Measurements from ENCODE around the gene SFRP4. TPM values are rescaled to one million over a fixed set of nuclear protein-coding genes. Genes with fewer than 3 reads are reported as not detected.
A peak's percentile ranks its signal among the peaks of the same experiment; 100 is the strongest.

SFRP4 gene
- total RNA-seq, 2 donors from 2014 or later = not detected

DNA sequence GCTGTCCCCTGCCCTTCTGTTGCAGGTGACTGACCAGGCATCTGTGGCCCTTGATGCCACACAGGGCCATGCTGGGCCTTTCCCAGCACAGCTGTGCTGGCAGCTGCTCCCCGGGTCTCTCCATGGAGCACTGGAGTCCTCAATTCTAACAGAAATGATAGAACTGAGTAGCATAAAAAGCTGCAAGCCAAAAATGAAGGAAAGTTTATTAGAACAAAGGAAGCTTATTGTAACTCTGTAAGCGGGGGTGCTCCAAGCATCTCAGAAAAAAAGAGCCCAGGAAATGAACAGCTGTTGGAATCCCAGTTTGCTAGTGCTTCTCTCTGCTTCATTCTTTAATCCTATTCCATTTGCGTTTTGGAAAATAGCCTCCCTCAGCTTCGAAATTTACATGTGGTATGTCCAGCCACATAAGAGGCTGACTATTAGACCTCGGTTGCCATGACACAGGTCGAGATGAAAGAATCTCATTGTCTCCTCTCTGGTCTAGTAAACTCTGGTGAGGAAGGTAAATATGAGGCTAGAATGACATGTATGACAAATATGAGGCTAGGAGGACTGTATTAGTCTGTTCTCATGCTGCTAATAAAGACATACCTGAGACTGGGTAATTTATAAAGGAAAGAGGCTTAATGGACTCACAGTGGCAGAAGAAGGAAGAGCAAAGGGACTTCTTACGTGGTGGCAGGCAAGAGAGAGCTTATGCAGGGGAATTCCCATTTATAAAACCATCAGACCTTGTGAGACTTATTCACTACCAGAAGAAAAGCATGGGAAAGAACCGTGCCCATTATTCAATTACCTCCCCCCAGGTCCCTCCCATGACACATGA, 27.5 kb upstream of the SFRP4 start:
- H3K4me3 Mint-ChIP-seq = no peak overlapping the region
- DNase-seq (no peak), ATAC-seq (no peak)
- H3K4me1 Mint-ChIP-seq = no peaks in the 10 kb centered on the region
- H3K36me3 Mint-ChIP-seq (ENCODE audit: low read depth) = no peaks in the 10 kb centered on the region
- H3K27ac Mint-ChIP-seq = no peak overlapping the region
- H3K27me3 Mint-ChIP-seq = no peaks in the 10 kb centered on the region
- no peaks in the 10 kb centered on the region for H3K9me3 ChIP-seq (ENCODE audit: control insufficient read depth, low read length, poor library complexity, severe bottlenecking)

DNA sequence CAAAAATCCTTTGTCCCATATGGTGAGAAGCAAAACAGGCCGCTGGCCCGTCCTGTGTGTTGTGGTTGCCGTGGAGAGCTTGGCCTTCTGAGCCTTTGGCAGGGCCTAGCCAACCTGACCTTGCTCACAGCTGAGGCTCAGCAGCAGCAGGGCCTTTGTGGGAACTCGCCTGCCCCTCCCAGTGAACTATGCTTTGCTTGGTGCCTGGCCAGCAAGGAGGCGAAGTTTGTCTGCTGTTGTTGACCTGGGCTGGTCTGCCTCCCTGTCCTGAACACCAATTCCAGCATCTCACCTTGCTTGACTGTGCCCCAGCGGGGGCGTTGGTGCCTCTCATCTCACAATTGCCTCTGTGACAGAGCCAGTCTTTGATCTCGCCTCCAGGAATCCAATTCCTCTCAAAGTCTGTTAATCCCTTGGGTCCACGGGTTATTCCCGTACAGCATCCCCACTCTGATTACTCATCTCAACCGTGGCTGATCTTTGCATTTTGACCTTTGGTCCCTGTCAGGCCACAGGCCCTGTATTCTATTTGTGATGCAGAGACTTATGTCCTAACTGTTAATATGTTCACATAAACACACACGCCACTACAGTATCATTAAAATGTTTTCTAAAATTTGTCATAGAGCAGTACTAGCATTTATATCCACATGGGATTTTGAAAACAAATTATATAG, 26.5 kb upstream of the SFRP4 start:
- no peak overlapping the region for H3K4me3 Mint-ChIP-seq
- no peaks in the 10 kb centered on the region for H3K4me1 Mint-ChIP-seq
- H3K27me3 Mint-ChIP-seq = no peaks in the 10 kb centered on the region
- no peak overlapping the region for H3K27ac Mint-ChIP-seq
- DNase-seq (no peak), ATAC-seq (no peak)
- H3K9me3 ChIP-seq (ENCODE audit: control insufficient read depth, low read length, poor library complexity, severe bottlenecking) = no peaks in the 10 kb centered on the region
- H3K36me3 Mint-ChIP-seq (ENCODE audit: low read depth) = no peaks in the 10 kb centered on the region

DNA sequence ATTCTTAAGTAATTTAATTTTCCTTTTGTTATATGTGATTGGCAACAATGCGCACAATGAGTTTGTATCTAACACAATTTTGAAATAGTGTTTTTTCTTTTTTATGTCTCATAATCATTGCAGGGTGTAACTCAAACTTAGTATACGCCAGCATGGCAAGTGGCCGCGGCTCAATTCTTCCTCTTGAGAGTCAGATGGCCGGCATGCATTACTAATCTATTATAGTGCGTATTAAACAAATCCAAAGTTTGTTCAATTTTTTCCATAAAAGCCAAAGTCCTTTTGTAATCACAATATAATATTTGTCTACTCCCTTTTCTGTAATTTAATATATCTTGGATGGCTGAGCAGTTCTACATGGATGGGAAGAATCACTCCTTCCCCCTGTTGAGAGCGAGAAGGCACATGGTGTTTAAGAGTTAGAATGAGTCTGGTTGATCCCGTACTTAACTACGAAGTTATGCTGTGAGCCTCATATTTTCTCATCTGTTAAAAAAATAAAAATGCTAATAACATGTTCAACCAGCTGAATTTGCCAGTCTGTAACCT, 16.5 kb upstream of the SFRP4 start:
- H3K27me3 Mint-ChIP-seq = no peaks in the 10 kb centered on the region
- no peak overlapping the region for H3K4me3 Mint-ChIP-seq
- no peaks in the 10 kb centered on the region for H3K4me1 Mint-ChIP-seq
- H3K9me3 ChIP-seq (ENCODE audit: control insufficient read depth, low read length, poor library complexity, severe bottlenecking) = no peaks in the 10 kb centered on the region
- H3K36me3 Mint-ChIP-seq (ENCODE audit: low read depth) = no peaks in the 10 kb centered on the region
- H3K27ac Mint-ChIP-seq = no peak overlapping the region
- ATAC-seq = no peak
- DNase-seq = no peak

DNA sequence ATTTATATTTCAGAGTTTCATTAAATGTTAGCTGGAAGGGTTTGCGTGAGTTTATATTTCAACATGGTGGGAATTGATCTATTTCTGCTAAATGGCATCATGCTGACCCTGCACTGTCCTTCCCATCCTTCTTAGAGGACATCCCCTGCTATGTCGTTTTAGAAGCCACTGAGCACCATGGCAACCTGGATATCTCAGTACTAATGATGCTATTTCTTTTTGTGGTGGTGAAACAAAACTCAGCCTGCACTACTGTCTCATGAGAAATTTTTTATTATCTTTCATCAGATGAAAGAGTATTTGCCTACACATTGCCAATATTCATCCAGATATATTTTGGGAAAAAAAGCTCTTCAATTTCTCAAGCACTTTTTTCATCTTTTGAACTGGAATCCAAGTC, 15.9 kb upstream of the SFRP4 start:
- H3K4me3 Mint-ChIP-seq = no peak overlapping the region
- H3K4me1 Mint-ChIP-seq = no peaks in the 10 kb centered on the region
- H3K27ac Mint-ChIP-seq = no peak overlapping the region
- no peaks in the 10 kb centered on the region for H3K36me3 Mint-ChIP-seq (ENCODE audit: low read depth)
- no peak for ATAC-seq
- no peak for DNase-seq
- H3K9me3 ChIP-seq (ENCODE audit: control insufficient read depth, low read length, poor library complexity, severe bottlenecking) = no peaks in the 10 kb centered on the region
- no peaks in the 10 kb centered on the region for H3K27me3 Mint-ChIP-seq

DNA sequence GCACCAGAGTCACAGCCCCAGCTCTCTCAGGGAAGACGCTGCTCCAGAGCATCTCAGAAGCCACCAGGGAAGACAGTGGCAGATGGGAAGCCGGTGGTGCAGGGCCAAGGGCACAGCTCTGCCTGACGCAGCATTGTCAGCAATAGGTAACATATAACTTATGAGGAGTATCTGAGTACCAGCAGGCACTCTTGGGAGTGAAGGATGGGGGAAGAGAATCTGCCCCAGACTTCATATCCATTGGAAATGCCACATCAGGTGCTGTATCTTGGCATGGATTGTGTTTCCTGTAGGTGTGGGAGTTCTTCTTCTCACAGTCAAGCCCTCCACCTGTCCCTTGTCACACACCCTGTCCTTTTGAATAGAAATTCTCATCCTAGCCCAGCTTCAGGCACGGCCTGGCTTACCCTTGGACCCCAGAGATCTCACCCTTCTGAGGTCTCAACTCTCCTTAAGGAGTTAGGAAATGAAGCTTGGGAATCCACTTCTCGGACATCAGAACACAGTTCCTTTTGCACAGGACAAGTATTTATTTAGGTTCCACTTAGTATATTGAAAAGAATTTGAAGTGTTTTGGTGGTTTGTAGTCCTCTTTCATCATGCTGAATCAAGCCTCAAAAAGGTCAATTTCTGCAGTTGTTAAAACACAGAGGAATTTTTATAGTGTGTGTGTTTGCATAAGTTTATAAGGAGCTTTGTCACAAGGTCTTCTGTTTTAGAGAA, 13.8 kb upstream of the SFRP4 start:
- no peaks in the 10 kb centered on the region for H3K9me3 ChIP-seq (ENCODE audit: control insufficient read depth, low read length, poor library complexity, severe bottlenecking)
- DNase-seq = no peak
- H3K27me3 Mint-ChIP-seq = no peaks in the 10 kb centered on the region
- no peak overlapping the region for H3K4me3 Mint-ChIP-seq
- no peaks in the 10 kb centered on the region for H3K4me1 Mint-ChIP-seq
- no peak for ATAC-seq
- no peaks in the 10 kb centered on the region for H3K36me3 Mint-ChIP-seq (ENCODE audit: low read depth)
- H3K27ac Mint-ChIP-seq = no peak overlapping the region

DNA sequence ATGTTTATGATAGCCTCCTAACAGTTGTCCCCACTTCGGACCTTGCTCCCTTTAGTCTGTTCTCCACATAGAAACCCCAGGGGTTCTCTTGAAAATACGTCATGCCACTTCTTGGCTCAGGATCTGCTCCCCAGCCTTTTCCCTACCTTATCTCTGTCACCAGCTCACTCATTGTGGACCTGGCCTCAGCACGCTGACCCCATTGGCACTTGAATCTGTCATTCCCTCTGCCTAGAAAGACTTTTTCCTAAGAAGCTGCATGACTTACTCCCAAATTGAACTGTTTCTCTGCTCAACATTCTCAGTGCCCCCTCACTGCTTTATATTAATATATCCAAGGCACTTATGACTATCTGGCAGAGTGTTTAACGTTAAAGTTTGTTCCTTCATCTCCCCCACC, 12.3 kb upstream of the SFRP4 start:
- H3K27me3 Mint-ChIP-seq = no peaks in the 10 kb centered on the region
- no peaks in the 10 kb centered on the region for H3K4me1 Mint-ChIP-seq
- H3K36me3 Mint-ChIP-seq (ENCODE audit: low read depth) = no peaks in the 10 kb centered on the region
- H3K27ac Mint-ChIP-seq = no peak overlapping the region
- ATAC-seq (no peak), DNase-seq (no peak)
- no peak overlapping the region for H3K4me3 Mint-ChIP-seq
- H3K9me3 ChIP-seq (ENCODE audit: control insufficient read depth, low read length, poor library complexity, severe bottlenecking) = no peaks in the 10 kb centered on the region

DNA sequence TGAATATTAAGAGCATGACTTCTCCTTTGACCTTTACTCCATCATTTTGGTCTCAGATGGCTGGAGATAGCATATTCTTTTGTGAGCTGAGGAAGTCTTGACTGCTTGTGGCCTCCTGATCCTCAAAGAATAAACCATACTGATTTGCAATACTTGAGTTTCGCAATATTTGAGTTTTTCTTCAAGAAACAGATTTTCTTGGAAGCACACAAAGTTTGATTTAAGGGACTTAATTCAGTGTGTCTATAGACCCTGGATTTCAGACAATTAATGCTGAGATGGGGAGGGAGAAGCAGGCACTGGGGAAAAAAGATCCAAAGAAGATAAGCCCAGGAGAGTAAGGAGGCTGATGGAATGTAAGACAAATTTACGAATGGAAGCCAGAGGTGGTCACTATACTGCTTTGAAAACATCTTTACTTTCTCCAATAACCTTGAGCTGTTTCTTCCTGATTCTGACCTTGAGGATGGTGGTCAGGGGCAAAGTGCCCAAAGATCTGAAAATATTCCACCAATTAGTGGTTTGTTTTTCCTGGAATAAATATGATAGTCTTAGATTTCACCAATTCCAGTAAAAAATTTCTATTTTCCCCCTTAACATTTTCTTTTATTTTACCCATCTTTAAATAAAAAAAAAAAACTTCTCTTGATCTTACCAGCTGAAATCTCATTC, 11.3 kb upstream of the SFRP4 start:
- no peak overlapping the region for H3K4me3 Mint-ChIP-seq
- DNase-seq (no peak), ATAC-seq (no peak)
- H3K9me3 ChIP-seq (ENCODE audit: control insufficient read depth, low read length, poor library complexity, severe bottlenecking) = no peaks in the 10 kb centered on the region
- H3K27ac Mint-ChIP-seq = no peak overlapping the region
- no peaks in the 10 kb centered on the region for H3K4me1 Mint-ChIP-seq
- H3K27me3 Mint-ChIP-seq = no peaks in the 10 kb centered on the region
- no peaks in the 10 kb centered on the region for H3K36me3 Mint-ChIP-seq (ENCODE audit: low read depth)

DNA sequence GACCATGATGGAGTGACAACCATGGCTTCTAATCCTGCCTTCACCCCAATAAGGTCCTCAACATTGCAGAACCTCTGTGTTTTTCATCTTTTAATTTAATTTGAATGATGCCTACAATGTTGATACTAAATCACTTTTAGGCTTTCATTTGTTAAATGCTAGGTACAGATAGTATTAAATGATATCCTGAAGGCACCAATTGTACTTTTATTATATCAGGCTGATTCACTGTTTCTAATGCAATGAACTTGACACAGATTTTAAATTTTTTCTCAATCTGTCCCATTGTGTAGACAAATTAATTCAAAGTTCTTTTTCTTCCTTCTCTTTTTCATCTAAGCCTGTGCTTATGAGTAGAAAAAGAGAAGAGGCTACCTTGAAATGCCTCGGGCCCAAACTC, 9.0 kb upstream of the SFRP4 start:
- Mint-ChIP-seq H3K36me3 (ENCODE audit: low read depth) (no peaks in the 10 kb centered on the region), H3K27me3 (peaks cover 6% of the 10 kb centered on the region), H3K27ac (no peak overlapping the region), H3K4me1 (no peaks in the 10 kb centered on the region), H3K4me3 (no peak overlapping the region)
- H3K9me3 ChIP-seq (ENCODE audit: control insufficient read depth, low read length, poor library complexity, severe bottlenecking) = no peaks in the 10 kb centered on the region
- no peak for DNase-seq
- no peak for ATAC-seq

DNA sequence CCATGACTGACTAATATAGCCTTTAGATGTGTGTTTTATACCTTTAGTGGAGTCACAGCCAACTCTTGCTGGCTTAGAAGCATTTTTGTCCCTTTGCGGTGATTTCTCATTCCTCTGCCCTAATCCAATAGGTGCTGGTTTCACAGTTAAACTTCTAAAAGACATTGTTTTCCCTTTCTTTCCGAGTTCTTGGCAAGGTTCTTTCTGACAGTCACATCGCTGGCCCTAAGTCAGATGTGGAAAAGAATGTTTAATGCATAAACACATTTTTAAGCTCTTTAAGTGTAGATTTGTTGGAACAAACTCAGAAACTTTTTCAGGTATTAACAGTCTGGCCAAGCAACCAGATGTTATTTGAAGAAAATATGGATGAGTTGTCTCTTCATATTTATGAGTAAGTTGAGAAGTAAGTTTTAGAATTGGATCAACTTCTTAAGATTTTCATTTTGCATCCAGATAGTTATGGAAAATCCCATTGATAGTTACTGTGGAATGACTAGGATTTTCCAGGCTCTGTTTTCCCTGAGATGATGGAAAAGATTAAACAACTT, 7.9 kb upstream of the SFRP4 start:
- Mint-ChIP-seq H3K27ac (no peak overlapping the region), H3K4me3 (no peak overlapping the region), H3K36me3 (ENCODE audit: low read depth) (peaks cover 3% of the 10 kb centered on the region), H3K4me1 (peaks cover 5% of the 10 kb centered on the region), H3K27me3 (peaks cover 17% of the 10 kb centered on the region)
- ATAC-seq (no peak), DNase-seq (no peak)
- H3K9me3 ChIP-seq (ENCODE audit: control insufficient read depth, low read length, poor library complexity, severe bottlenecking) = no peaks in the 10 kb centered on the region

DNA sequence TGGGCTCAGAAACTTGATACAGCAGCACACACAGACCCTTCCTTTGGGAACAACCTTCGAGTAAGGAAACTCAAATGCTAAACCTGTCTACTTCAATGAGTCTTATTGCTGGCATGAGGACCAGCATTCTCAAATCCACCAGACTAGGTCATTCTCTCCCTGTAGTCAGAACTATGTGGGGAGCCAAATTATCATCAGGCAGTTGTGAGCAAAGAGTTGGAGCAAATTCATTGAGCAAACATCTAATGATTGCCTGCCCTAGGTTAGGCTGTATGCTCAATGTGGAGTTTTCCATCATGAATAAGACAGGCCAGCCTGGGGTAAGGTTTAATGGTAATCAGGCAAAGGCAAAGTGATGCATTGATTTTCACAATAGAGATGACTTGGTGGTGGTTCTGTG, 7.4 kb upstream of the SFRP4 start:
- Mint-ChIP-seq H3K4me3 (no peak overlapping the region), H3K36me3 (ENCODE audit: low read depth) (peaks cover 6% of the 10 kb centered on the region), H3K27me3 (peaks cover 22% of the 10 kb centered on the region), H3K4me1 (peaks cover 5% of the 10 kb centered on the region), H3K27ac (no peak overlapping the region)
- DNase-seq (no peak), ATAC-seq (no peak)
- H3K9me3 ChIP-seq (ENCODE audit: control insufficient read depth, low read length, poor library complexity, severe bottlenecking) = no peaks in the 10 kb centered on the region

DNA sequence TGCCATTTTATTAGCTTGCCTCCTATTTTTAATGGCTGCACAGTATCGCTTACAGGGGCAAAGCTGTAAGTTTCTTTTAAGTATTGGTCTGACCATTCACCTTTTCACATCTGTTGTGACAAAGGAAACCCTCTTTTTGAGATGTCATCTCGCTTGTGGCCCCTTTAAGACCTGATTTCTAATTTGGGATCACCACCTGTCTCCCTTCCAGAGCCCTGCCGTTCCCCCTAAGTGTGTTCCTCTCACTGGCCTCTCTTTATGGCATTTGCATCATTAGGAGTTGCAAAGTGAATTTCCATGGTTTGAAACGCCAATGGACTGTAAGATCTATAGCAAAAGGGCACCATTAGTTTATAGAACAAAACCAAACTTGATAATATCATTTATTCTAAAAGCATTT, 5.3 kb upstream of the SFRP4 start:
- Mint-ChIP-seq H3K4me1 (peaks cover 8% of the 10 kb centered on the region), H3K4me3 (no peak overlapping the region), H3K27me3 (peaks cover 39% of the 10 kb centered on the region), H3K27ac (no peak overlapping the region), H3K36me3 (ENCODE audit: low read depth) (peaks cover 6% of the 10 kb centered on the region)
- no peaks in the 10 kb centered on the region for H3K9me3 ChIP-seq (ENCODE audit: control insufficient read depth, low read length, poor library complexity, severe bottlenecking)
- no peak for ATAC-seq
- DNase-seq = no peak

DNA sequence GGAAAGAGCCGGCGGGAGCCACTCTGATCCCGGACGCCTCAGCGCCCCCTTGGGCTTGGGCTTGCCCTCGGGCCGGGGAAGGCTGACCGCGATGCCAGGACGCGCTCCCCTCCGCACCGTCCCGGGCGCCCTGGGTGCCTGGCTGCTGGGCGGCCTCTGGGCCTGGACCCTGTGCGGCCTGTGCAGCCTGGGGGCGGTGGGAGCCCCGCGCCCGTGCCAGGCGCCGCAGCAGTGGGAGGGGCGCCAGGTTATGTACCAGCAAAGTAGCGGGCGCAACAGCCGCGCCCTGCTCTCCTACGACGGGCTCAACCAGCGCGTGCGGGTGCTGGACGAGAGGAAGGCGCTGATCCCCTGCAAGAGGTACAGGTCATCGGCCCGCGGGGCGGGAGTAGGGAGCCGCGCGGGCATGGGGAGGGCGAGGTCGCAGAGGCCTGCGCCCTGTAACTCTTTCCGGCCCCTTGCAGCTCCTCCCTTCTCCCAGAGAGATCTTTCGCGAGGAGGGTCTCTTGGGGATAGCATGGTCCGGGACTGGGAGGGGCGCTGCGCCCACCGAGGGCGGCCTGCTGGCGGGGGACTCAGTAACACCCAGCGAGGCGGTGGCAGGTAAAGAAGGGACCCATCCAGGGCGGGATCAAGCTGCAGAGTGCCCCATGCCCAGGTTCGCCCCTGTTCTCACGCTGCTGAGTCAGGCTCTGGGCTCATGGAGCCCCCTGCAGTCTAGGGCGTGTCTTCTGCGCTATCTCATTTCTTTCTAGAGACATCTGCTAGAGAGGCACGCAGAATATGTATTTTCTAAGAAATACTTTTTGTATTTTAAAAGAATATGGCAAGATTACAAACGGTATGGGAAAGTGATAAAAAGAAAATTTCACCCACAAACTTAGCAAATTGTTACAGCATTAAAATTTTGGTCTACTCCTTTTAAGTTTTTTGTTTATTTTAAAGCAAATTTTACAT, 4.5 kb upstream of the SFRP4 start:
- no peaks in the 10 kb centered on the region for H3K9me3 ChIP-seq (ENCODE audit: control insufficient read depth, low read length, poor library complexity, severe bottlenecking)
- Mint-ChIP-seq H3K4me3 (peak overlapping the region; percentile 67), H3K4me1 (peaks cover 10% of the 10 kb centered on the region), H3K36me3 (ENCODE audit: low read depth) (peaks cover 6% of the 10 kb centered on the region), H3K27me3 (peaks cover 45% of the 10 kb centered on the region), H3K27ac (no peak overlapping the region)
- ATAC-seq (peak; percentile 14), DNase-seq (no peak)
